GM18520 (cell line): ENCODE data around the gene RBP4.

Source experiments
- ATAC-seq: cut with Tn5 transposase; IDR thresholded peaks from one replicate; pipeline ENCODE4 v1.9.1; 2021; ENCODE audit not compliant: unreplicated experiment

RBP4 gene

GRCh38 chr10:93596539-93596938, 4.5 kb downstream of the RBP4 start:
- ATAC-seq: no peak

DNA sequence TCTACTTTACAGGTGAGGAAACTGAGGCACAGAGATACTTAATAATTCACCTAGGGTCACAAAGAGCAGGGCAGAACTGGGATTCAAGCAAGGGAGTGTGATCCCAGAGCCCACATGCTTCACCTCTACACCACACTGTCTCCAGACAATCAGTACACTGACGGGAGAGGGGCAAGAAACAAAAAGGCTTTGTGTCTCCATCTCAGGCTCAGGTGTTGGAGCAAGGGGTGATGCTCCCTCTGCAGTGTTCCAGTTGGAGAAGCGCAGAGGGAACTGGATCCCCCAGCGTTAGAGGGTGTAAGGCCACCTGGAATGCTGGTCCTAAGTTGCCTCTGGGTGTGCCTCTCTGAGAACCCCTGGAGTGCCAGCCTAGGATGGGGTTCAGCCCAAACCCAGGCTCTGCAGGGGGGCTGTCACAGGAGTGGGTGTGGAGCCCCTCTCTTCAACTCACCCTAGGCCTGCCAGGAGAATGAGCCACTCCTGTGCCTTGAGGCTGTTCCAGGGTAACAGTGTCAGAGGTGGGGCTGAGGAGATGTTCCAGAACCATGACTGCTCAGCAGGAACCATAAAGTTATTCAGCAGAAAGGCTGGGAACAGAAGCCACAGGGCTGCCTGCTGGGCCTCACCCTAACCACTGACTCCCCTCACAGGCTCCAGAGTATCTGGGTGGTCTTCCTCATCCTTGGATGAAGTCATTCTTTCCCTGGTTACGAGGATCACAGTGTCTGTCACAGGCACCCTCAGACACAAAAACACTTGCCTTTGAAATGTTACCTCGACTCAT, 5.5 kb downstream of the RBP4 start:
- ATAC-seq: no peak

- no peak for ATAC-seq
Observed at GRCh38 chr10:93594518-93594917, 6.5 kb downstream of the RBP4 start.

DNA sequence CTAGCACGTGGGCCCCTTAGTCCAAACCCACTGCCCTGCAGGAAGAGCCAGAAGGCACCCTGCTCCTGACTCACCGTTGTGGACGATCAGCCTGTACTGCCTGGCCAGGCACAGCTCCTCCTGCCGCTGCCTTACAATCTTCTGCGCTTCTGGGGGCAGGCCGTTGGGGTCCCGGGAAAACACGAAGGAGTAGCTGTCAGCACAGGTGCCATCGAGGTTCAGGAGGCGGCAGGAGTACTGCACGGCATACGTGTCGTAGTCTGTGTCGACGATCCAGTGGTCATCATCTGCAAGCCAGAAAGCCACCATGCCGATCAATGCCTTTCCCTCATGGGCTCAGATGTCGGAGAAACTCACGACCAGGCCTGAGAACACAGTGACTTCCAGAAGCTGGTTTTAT, 7.3 kb downstream of the RBP4 start:
- ATAC-seq: no peak

- ATAC-seq: no peak
Observed at GRCh38 chr10:93593254-93593653, 7.8 kb downstream of the RBP4 start.

DNA sequence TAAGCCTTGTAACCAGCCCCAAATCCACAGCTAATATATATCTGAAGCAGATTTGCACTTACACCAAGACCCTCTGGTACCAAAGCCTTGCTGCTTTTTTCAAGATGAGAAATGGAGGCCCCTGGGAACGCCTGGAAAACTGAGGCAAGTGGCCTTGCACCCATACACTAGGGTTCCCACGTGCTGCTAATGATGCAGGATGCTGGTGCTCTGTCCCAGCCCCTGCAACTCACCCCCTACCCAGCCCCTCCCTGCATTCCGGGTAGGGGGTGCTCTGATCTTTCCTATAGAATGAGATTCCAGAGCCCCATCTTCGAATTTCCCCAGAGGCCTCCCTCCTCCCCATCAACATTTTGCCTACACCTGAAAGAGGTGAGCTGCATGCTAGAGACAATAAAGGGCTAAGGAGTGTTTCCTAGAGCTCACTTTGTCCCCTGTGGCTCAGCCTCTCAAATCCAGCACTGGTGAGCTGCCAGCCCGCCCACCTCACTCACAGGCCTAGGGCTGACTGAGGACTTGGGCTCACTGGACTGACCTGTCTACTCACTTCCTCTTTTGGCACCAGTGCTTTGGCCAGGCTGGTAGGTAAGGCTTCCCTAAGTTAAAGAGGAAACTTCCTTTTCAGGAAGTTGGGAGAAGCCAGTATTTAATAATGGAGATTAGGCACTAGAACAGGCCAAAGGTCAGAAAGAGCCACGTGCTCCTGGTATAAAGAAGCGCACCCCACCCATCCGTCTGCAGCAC, 9.8 kb downstream of the RBP4 start:
- ATAC-seq: no peak

DNA sequence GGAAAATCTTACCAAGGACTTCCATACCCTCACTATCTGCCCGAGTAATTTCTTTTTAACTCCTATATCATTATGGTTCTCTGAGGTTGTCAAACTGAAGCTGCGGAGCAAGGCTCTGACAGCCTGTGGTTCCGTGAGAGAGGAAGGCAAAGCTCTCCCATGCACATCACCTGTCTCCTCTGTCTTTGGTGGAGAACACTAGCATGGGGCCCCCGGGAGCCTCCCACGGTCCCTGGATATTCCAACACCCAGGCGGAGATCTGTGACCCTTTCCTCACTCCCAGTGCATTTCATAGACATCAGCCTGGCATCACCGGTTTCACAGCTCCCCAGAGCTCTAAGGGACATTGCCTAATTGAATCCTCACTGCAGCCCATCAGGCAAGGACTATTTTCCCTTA, 10.4 kb downstream of the RBP4 start:
- no peak for ATAC-seq

DNA sequence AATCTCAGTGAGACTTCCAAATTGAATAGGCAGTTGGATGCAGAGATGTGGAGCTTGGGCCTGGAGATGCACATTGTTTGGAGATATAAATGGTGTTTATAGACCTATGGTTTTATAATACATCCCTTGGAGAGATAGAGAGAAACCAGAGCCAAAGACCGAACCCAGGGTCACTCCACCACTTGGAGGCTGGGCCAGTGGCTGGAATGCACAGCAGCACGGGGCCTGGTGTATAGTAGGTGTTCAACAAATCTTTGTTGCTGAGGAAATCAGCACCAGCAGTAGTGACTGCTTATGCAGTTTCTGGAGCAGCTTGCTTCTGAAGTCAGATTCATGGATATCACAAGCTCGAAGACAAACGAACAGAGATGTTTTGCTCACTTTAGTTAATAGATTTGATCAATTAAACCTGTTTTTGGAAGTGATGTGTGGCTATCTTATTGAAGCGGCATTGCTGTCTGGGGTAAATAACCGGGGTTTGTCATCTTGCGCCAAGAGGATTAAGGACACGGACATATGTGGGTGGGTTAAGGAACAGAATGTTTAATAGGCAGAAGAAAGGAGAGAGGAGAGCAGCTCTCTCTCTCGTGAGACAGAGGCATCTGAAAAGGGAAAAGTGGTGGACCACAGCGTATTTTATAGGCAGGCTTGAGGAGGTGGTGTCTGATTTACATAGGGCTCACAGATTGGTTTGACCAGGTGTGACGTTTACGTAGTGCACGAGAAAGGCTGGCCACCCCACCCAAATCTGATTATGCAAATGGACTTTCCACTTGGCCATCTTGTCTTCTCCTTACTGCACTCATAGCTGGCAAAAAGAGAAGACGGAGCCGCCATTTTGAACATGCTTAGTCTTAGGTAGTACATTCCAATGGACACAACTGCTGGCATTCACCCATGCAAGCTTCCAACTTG, 11.1 kb downstream of the RBP4 start:
- no peak for ATAC-seq

DNA sequence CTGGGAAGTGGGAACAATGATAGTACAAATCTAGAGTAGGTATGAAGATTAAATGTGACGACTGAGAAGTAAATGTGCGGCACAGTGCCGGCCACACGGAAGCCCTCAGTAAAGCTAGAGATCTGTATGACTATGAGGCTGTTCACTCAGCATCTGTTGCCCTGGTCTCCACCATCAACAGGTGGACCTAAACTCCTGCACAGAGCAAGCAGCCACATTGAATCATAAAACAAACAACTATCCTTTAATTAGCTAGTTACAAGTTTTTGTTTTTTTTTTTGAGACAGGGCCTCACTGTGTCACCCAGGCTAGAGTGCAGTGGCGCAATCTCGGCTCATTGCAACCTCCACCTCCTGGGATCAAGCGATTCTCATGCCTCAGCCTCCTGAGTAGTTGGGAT, 16.6 kb downstream of the RBP4 start:
- ATAC-seq: no peak

DNA sequence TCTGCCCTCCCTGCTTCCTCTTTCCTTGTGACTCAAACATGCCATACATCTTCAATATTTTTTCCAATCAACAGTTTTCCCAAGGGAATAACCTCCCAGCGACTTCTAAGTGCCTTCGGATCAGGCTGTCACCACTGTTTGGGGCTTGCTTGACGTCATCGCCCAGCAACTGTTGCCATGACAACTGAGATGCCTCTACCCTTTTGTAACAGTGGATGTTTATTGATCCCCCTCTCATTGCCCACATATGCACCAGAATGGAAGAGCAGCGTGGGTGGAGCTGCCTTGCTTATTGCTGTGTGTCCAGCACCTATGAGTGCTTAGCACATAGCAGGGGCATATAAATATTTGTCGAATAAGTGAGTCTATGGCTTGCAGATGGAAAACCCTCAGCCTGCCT, 20.2 kb downstream of the RBP4 start:
- ATAC-seq: no peak

DNA sequence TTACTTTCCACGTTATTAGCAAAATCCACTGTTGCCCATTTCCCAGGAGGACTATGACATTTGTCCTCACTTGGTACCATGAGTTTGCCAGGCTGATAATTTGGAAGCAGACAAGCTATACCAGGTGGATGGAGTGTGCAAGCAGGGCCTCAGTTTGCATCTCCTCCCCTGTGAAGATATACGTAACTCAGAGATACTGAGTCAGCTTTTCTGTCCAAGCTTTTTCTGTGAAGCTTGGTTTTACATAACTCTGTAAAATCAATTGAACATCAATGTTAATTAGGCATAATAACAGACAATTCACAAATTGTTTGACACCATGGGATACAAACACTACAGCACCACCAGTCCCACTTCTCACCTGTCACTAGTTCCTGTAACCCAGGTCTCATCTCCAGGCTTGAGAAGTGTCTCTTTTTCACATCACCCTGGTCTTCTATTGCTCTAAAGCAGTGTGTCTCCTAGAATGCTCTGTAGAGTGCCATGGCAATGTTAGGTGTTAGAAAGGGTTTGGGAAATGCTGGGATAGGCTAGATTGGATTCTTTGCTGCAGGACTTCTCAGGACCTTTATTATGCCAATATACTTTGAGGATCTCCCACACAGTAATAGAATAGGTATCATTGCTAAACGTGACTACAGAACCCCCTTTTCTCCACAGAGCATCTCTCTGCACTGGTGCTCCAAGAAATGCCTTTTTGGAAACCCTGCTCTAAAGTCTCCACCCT, 20.9 kb downstream of the RBP4 start:
- no peak for ATAC-seq

DNA sequence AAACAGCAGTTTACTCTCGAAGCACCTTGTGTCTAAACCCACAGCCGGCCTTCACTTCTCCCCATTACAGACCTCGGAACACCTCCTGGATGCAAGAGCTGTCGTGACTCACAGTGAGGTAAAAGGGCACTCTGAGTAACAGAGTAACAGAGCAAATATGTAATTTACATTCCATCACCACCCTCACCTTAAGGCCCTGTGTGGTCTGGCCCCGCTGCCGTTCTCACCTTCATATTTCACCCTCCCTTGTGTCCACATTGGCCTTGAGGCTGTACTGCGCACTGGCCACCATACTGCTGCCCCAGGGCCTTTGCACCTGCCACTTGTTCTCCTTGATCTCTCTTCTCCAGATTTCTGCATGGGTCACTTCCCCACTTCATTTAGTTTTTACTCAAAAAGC, 21.9 kb downstream of the RBP4 start:
- ATAC-seq: no peak

- ATAC-seq: no peak
Observed at GRCh38 chr10:93577565-93577964, 23.5 kb downstream of the RBP4 start.

- ATAC-seq: no peak
Observed at GRCh38 chr10:93576888-93577287, 24.1 kb downstream of the RBP4 start.

- ATAC-seq: no peak
Observed at GRCh38 chr10:93573924-93574323, 27.1 kb downstream of the RBP4 start.

DNA sequence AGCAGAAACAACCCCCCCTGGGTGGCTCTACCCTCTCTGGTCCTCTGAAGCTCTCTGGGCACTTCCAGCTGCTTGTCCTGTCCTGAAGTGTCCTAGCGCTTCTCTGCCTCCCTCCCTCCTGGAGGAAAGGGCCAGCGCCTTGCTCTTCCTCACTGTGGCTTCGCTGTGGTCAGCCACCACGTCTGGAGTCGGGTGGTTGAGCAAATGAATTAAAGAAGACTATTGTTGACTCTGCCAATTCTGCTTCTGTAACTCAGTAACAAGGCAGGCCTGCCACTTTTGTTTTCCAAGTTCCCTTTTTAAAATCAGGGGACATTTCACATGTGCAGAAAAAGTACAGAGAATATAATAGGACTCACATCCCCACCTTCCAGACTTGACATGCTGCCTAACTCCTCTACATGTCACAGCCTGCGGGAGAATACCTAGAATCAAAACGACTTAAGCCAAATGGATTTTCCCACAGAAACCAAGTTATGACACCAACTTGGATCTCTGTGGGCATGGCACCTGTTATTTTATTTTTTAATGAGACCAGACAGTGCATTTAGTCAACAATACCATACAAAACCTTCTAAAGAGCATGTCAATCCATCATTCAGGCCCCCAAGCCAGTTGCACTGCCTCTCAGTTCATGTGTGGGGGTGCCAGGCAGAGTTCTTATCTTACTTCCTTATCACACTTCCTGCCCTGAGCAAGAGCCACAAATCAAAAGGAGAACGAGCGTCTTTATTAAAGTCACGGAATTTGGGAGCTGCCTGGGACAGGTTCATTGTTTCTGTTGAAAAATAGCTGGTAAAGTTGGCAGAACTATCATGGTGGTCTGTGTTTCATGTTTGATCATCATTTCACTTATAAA, 27.8 kb downstream of the RBP4 start:
- no peak for ATAC-seq

- no peak for ATAC-seq
Observed at GRCh38 chr10:93572606-93573005, 28.4 kb downstream of the RBP4 start.

DNA sequence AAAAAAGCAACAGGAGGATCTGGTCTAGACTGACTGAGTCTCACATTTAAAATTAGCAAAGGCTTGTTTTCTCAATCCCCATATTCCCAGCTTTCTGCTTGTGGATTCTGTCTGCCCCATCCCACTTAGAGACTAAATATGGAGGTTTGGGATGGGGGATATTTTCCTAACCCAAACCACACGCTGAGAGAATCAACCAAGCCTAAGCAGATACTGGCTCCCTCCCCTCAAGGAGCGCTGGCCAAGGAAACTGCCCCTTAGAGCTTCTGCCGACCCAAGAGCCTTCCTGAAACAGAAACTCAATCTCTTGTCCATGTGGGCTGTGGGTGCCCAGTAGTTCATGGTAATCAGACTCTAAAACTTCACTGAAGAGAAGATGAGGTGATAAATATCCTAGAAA, 30.7 kb downstream of the RBP4 start:
- ATAC-seq: no peak

GRCh38 chr10:93568105-93568390, 33.0 kb downstream of the RBP4 start:
- no peak for ATAC-seq
